GM18868 (cell line): ENCODE measurements around the gene IGF2BP2.

Experiments
- ATAC-seq: cut with Tn5 transposase; IDR thresholded peaks from one replicate; pipeline ENCODE4 v1.9.1; 2021; ENCODE audit warnings: mild to moderate bottlenecking, moderate library complexity; ENCODE audit not compliant: unreplicated experiment

Gene IGF2BP2

GRCh38 chr3:185737740-185738680 is 86.8 kb downstream of the IGF2BP2 start:
- ATAC-seq: no peak

- ATAC-seq: no peak
Measured at GRCh38 chr3:185737020-185737419, 87.8 kb downstream of the IGF2BP2 start.

GRCh38 chr3:185734725-185735096 is 90.1 kb downstream of the IGF2BP2 start:
- ATAC-seq: no peak

GRCh38 chr3:185733980-185734724 is 90.7 kb downstream of the IGF2BP2 start:
- ATAC-seq: no peak

GRCh38 chr3:185732782-185733181 is 92.1 kb downstream of the IGF2BP2 start:
- ATAC-seq: no peak

- no peak for ATAC-seq
Measured at GRCh38 chr3:185730550-185730949, 94.3 kb downstream of the IGF2BP2 start.

- no peak for ATAC-seq
Measured at GRCh38 chr3:185729337-185730055, 95.3 kb downstream of the IGF2BP2 start.

GRCh38 chr3:185728630-185729336 is 96.1 kb downstream of the IGF2BP2 start:
- ATAC-seq: no peak

GRCh38 chr3:185727873-185728272 is 97.0 kb downstream of the IGF2BP2 start:
- no peak for ATAC-seq

- peak; percentile 62 for ATAC-seq
Measured at GRCh38 chr3:185726254-185726967, 98.4 kb downstream of the IGF2BP2 start.

- no peak for ATAC-seq
Measured at GRCh38 chr3:185724761-185725160, 100.1 kb downstream of the IGF2BP2 start.

GRCh38 chr3:185724251-185724650 is 100.6 kb downstream of the IGF2BP2 start:
- ATAC-seq: no peak

- ATAC-seq: no peak
Measured at GRCh38 chr3:185722881-185723280, 102.0 kb downstream of the IGF2BP2 start.

GRCh38 chr3:185721970-185722369 is 102.9 kb downstream of the IGF2BP2 start:
- ATAC-seq: no peak

- no peak for ATAC-seq
Measured at GRCh38 chr3:185720326-185720725, 104.5 kb downstream of the IGF2BP2 start.

- ATAC-seq: no peak
Measured at GRCh38 chr3:185718736-185719593, 105.9 kb downstream of the IGF2BP2 start.

- no peak for ATAC-seq
Measured at GRCh38 chr3:185717627-185718402, 107.0 kb downstream of the IGF2BP2 start.

GRCh38 chr3:185717121-185717520 is 107.7 kb downstream of the IGF2BP2 start:
- ATAC-seq: no peak
